GM19328 (cell line): ENCODE data around the gene LGI4.
"Not testable (repeated sequence)": the region's sequence is repeated elsewhere in the genome, so short reads cannot be mapped to it uniquely, and the experiment has no call there.

Source experiments
- ATAC-seq: cut with Tn5 transposase; IDR thresholded peaks from one replicate; pipeline ENCODE4 v1.9.1; 2021; ENCODE audit warnings: mild to moderate bottlenecking, moderate library complexity; ENCODE audit not compliant: unreplicated experiment

The LGI4 gene

DNA sequence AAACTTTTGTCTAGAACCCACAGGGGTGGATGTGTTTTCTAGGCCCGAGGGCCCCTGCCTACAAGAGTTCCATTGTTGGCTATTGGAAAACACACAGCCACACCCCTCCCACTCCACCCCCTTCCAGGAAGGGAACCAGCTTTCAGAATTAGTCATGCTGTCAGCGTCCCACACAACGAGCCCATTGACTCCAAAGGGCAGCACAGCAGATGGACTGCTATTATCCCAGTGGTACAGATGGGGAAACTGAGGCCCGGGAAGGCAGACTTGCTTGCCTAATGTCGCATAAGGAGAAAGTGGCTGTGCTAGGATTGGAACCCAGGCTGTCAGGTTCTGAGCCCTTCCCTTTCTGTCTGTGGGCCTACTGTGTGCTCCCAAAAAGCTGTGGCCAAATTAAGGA lies 27.3 kb downstream of the LGI4 start:
- ATAC-seq: no peak

DNA sequence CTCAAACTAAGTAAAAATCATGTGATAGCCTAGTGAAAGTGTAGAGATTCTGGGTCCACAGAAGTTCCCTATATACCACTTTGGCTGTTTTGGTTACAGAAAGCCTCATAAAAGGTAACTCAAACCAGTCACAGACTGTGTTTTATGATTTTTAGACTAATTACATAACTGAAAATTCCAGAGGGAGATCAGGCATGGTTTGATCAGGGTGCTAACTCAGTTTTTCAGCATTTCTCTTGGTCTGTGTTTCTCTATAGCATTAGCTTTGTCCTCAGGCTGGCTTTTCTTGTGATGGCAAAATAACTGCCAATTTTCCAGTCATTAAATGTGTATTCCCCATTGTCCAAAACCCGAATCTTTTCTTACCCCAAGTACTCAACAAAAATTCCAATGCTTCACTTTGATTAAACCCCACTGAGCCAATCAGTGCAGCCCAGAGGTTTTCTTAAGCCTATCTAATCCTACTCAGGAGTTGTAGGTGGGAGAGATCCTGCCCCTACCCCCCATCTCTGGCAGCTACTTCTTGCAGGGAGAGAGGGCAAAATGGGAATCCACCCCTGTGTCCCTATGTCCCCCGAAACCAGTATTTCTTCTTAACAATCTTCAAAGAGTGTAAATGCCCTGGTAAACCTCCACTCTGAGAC lies 27.8 kb downstream of the LGI4 start:
- ATAC-seq: no peak

DNA sequence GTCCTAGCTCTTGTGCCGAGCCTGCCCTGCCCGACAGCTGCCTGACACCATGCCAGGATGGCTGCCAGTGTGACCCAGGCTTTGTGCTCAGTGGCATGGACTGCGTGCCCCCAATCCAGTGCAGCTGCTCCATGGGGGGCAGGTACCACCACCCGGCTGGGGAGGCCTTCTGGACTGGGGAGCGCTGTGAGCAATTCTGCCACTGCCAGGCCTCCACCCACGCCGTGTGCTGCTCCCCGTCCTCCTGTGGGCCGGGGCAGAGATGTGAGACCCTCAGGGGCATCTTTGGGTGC lies 28.6 kb downstream of the LGI4 start:
- no peak for ATAC-seq

DNA sequence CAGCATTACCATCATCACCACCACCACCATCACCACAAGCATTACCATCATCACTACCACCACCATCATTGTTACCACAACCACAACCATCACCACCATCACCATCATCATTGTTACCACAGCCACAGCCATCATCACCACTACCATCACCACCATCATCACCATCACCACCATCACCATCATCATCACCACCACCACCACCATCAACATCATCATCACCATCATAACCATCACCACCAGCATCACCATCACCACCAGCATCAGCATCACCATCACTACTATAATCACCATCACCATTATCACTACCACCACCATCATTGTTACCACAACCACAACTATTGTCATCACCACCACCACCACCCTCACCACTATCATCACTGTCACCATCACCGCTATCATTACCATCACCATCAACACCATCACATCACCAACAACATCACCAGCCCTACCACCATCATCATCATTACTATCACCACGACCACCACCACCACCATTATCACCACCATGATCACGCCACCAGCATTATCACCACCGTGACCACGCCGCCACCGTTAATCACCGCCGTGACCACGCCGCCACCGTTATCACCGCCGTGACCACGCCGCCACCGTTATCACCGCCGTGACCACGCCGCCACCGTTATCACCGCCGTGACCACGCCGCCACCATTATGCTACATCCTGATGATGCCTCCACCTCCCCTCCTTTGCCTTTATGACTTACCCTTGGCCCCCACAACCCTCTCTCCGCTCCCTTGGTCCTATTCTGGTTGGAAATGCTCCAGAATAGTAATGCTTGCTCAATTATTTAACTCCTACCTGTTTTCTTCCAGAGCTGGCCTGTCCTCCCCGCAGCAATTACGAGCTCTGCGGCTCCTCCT lies 29.2 kb downstream of the LGI4 start:
- ATAC-seq: no peak

DNA sequence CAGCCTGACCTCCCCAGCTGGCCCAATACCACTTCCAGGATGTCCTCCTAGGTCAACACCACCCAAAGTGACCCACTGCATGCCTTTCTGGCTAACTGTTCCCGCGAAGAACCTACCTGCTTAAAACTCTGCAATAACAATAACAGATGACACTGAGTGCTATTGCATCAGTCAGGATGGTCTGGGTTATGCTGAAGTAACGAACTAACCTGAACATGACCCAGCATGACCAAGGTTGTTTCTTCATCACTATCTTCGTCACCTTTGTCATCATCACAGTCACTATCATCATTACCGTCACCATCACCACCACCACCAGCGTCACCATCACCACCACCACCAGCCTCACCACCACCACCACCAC lies 29.8 kb downstream of the LGI4 start:
- no peak for ATAC-seq

DNA sequence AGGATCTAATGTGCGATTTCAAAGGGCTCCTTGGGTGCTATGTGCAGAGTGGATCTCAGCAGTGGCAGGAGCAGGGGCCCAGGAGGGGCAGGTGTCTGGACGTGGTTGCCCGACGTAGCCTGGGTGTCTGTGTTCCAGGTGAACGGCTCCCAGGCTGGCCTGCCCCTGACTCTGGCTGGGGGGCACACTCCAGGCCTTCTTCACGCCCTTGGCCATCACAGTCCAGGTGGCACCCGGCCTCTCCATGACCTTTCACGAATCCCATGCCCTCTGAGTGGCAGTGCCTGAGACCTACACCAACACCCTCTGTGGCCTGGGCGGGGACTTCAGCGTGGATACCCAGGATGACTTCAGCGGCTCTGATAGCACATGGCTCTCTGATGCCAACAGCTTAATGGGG lies 30.5 kb downstream of the LGI4 start:
- ATAC-seq: no peak

DNA sequence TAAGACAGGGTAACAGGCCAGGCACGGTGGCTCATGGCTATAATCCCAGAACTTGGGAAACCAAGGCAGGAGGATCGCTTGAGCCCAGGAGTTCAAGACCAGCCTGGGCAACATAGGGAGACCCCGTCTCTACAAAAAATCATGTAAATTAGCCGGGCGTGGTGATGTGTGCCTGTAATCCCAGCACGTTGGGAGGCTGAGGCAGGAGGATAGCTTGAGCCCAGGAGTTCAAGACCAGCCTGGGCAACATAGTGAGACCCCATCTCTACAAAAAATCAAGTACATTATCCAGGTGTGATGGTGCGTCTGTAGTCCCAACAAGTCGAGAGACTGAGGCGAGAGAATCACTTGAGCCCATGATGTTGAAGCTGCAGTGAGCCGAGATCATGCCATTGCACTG lies 31.2 kb downstream of the LGI4 start:
- not testable (repeated sequence) for ATAC-seq

DNA sequence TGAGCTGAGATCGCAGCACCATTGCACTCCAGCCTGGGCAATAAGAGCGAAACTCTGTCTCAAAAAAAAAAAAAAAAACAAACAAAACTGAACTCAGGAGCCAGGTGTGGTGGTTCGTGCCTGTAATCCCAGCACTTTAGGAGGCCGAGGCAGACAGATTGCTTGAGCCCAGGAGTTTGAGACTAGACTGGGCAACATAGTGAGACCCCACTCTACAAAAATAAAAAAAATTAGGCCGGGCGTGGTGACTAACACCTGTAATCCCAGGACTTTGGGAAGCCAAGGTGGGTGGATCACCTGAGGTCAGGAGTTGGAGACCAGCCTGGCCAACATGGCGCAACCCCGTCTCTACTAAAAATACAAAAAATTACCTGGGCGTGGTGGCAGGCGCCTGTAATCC lies 32.9 kb downstream of the LGI4 start:
- ATAC-seq: not testable (repeated sequence)

DNA sequence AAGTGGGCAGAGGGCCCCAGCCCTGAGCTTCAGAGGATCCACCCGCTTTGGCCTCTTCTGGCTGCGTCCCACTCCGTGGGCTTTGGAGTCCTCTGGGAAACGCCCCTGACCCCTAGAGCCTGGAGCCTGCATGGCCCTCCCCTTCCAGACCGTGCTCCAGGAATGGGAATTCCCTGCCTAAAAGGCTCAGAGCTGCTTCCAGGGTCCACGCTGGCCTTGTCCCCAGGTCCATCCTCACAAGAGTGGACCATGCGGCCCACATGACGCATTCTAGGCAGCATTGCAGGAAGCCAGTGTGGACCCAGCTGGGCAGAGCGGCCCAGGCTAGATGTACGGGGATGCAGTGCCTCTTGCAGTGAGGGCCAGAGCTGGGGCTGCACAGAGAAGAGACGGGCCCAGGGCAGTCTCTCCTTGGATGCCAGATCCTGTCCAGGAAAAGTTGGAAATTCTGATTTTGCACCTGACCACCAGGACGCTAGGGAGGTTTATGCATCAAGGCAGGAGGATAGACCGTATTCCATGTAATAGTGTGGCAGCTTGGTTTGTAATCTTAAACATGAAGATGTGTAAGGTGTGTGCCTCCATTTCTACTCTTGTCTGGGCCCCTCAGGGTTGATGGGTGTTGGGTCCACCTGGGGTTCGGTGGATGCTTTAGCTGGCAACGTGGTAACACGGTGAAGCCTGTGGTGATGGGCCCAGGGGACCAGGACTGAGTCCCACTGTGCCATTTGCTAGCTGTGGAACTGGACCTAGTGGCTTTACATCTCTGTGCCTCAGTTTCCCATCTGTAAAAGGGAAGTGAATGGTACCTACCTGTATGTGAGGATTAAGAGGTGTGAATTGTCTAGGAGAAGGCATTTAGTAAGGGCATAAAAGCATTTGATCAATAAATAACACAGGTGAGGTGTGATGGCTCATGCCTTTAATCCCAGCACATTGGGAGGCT lies 34.0 kb downstream of the LGI4 start:
- no peak for ATAC-seq

DNA sequence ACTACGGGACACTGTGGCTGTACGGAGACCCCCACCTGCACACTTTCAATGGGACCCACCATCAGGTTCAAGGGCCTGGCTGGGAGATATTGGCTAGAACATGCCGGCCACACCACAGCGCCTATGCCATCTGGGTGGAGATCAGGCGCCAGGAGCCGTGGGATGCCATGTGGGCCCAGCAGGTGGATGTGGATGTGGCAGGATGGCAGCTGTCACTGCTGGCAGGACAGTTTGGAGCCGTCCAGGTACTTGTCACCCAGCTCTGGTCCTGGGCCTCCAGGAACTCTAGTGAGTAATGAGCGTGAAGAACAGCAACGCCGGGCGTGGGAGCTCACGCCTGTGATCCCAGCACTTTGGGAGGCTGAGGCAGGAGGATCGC lies 35.0 kb downstream of the LGI4 start:
- no peak for ATAC-seq

DNA sequence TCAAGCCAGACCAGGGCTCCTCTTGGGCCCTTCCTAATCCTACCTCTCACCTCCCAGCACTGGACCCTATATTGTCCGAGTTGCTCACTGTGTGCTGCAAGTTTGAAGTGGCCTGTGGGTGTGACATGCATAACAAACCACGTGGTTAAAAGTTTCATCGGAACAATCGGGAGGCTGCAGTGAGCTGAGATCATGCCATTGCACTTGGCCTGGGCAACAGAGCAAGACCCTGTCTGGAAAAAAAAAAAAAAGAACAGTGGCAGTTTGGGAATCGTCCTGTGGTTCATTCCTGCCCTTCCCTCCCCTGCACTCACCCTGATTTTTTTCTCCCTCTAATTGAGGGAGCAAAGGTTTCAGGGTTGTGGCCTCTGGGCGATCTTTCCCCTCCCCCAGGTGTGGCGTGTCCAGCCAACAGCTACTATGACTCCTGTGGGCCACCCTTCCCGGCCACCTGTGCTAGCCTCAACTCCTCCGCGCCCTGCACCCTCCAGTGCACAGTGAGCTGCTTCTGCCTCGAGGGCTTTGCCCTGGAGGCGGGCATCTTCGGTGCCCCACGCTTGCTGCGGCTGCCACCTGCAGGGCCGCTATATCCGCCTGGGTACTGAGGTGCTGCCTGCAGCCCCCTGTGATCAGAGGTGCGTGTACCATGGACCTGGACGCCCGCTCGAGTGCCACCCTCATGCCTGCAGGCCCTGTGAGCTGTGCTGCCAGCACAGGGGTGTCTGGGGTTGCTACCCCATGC lies 35.5 kb downstream of the LGI4 start:
- ATAC-seq: no peak

DNA sequence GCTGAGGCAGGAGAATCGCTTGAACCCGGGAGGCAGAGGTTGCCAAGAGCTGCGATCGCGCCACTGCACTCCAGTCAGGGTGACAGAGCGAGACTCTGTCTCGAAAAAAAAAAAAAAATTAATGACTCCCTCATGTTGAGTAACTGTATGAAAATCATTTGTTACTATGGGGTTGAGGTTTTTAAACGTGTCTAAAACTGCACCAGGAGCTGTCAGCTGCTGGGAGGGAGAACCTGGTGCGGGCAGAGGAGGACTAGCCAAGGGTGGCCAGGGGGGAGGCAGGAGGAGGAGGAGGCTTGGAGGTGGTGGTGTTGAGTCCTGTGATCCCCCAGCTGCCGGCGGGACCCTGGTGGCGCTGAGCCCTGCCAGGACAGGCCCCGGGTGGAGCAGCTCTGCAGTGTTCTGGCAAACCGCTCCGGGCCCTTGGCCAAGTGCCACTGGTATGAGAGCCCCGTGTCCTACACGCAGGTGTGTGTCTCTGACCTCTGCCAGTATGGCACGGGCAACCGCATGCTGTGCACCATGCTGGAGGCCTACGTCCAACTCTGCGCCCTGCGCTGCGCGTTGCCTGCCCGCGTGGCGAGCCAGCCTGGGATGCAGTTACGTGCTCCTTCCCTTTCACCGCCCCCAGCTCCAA lies 36.3 kb downstream of the LGI4 start:
- ATAC-seq: no peak

DNA sequence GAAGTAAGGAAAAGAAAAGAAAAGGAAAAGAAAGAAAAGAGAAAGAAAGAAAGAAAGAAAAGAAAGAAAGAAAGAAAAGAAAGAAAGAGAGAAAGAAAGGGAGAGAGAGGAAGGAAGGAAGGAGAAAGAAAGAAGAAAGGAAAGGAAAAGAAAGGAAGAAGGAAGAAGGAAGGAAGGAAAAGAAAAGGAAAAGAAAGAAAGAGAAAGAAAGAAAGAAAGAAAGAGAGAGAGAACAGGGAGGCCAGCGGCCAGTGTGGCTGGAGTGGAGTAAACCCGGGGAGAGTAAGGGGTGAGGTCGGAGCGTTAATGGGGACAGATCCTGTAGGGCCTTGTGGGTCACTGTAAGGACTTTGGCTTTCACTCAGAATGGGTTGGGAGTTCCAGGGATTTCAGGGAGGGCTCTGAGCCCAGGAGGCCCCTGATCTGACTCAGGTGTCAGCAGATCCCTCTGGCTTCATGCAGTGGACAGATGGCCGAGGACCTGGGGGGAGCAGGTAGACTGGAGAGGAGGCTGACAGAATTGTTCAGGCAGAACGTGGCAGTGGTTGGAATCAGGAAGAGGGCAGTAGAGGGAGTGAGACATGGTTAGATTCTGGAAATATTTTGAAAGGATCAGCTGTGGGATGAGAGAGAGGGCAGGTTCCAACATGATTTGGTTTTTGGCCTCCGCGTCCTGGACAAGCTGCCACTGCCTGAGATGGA lies 39.0 kb downstream of the LGI4 start:
- no peak for ATAC-seq

DNA sequence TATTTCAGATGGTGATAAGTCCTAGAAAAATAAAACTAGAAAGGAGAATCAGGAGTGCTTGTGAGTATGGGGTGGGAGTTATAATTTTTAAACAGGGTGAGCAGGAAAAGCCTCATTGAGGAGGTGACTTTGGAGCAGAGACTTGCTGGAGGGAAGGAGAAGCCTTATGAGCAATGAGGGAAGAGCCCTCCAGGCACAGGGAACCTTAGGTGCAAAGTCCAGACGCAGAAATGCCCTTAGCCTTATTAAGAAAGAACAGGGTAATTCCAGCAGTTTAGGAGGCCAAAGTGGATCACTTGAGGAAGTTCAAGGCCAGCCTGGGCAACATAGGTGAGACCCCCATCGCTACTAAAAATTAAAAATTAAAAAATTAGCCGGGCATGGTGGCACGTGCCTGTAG lies 40.2 kb downstream of the LGI4 start:
- ATAC-seq: no peak

DNA sequence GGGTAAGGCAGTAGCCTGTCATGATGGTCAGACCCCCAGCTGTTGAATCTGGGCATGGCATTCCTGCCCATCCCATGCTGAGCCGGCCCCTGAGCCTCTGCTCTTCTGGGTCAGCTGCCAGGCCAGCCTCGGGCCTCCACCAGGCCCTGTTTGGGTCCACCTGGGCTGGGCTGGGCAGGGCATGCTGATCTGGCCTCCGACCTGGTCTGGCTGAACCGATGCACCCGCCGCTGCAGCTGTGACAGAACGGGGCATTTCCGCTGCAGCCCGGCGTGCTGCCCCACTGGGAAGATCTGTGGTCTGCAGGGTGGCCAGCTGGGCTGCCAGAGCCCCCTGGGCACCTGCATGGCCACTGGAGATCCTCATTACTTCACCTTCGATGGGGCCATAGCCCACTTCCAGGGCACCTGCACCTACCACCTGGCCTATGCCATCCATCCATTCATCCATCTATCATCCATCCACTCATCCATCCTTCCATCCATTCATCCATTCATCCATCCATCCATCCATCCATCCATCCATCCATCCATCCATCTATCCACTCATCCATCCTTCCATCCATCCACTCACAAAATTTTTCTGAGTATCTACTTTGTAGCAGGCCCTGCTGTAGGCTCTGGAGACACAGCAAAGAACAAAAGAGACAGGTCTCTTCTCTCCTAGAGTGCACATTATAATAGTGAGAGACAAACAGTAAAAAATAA lies 40.8 kb downstream of the LGI4 start:
- no peak for ATAC-seq

DNA sequence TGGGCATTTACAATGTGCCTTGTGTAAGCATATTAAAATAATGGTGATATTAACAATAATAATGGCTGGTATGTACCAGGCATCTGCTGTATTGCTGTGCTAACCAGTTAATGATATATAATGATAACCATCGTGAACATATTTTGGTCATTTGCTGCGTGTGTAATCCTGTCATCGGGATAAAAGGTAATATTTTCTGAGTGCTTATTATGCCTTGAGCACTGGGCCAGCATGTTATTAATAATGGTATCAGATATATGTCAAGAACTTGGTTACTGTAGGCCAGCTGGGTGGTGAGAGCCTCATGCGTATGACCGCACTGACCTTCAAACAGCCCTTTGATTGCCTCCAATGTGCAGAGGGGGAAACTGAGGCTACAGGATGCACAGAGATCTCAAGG lies 41.4 kb downstream of the LGI4 start:
- ATAC-seq: no peak

DNA sequence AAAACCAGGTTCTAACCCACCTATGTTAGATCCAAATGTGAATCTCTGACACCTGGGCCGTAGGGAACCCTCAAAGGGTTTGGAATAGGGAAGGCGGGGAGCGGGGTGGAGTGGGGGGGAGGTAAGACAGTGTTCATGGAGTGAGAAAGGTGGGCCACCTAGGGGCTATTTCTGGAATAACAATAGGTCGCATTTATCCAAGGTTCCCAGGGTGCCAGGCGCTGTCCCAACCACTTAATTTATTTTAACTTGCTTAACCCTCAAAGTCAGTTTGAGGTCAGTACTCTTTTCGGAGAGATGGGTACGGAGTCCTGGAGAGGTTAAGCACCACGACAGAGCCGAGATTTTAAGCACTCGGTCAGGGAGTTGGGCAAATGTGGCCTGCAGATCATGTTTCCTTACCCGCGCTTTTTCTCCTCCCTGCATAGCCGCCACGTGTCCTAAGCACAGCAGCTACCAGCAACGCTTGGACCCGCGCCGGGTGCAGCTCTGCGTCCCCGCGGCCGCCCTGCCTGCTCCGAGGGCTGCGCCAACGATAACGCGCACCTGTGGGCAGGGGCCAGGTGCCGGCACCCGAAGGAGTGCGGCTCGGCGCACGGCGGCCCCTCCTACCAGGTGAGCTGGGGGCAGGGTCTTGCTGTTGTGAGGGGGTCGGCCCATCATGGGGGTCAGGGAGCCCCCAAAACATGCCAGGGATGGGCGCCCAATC lies 44.2 kb downstream of the LGI4 start:
- no peak for ATAC-seq

DNA sequence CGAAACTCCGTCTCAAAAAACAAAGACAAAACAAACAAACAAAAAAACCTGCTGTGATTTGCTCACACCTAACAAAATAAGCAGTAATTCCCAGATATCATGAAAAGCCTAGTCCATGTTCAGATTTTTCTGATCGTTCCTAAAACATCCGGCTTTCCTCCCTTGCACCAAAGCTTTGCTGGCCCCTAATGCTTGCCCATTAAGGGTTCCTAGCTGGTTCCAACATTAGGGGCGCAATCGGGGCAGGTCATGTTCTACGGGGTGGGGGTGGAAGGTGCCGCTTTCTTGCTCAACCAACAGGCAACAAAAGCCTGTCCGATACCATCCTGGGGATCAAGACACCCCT lies 44.7 kb downstream of the LGI4 start:
- no peak for ATAC-seq

DNA sequence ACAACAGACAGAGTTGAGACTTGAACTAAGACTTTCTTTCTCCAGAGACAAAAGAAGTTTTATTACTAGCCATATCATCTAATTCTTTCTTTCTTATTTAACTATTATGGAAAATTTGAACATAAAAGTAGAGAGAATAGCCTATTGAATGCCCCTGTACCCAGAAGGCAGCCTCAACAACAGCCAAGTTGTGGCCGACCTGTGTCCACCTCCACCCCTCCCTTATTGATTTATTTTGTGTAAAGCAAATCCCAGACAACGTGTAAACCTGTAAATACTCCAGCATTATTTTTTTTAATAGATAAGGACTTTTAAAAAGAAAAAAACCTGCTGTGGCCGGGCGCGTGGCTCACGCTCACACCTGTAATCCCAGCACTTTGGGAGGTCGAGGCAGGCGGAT lies 45.3 kb downstream of the LGI4 start:
- ATAC-seq: no peak
